Measurements from ENCODE around the gene EIPR1. TPM values are rescaled to one million over a fixed set of nuclear protein-coding genes. Genes with fewer than 3 reads are reported as not detected.

Gene EIPR1
- total RNA-seq, 1 experiment from 2014 or later = 27.8 TPM

GRCh38 chr2:3197308-3197707, 180.3 kb downstream of the EIPR1 start:
- H2BK15ac ChIP-seq (ENCODE audit: low read depth, low read length) = no peak overlapping the region
- H3K79me1 ChIP-seq (ENCODE audit: insufficient read depth, low read depth, low read length, poor library complexity, severe bottlenecking) = no peaks in the 10 kb centered on the region
- no peak overlapping the region for H3K56ac ChIP-seq (ENCODE audit: insufficient read length, low read depth, low read length)
- H3K79me2 ChIP-seq (ENCODE audit: insufficient read depth, low read length) = no peaks in the 10 kb centered on the region
- no peak for DNase-seq
- H3K9me3 ChIP-seq (ENCODE audit: control insufficient read depth, low read depth, low read length) = no peaks in the 10 kb centered on the region
- H3K4ac ChIP-seq (ENCODE audit: low read depth, low read length) = no peak overlapping the region
- H4K8ac ChIP-seq (replicated peaks; ENCODE audit: insufficient read length, low read depth, low read length) = no peak overlapping the region
- no peak overlapping the region for H2AFZ ChIP-seq (ENCODE audit: low read length)
- H3K27me3 Mint-ChIP-seq (ENCODE audit: low read depth) = no peaks in the 10 kb centered on the region
- H3K23ac ChIP-seq (ENCODE audit: insufficient read length, low read depth, low read length) = no peak overlapping the region
- WGBS (ENCODE audit: extremely low coverage, insufficient read length, low lambda C conversion rate) = no CpG with 5 or more reads among the region's 12 CpGs
- H3K23me2 ChIP-seq (ENCODE audit: insufficient read length, low read depth, low read length, poor library complexity, severe bottlenecking) = no peaks in the 10 kb centered on the region
- H3K4me1 Mint-ChIP-seq = peaks cover 33 to 41% of the 10 kb centered on the region in 2 experiments
- no peak overlapping the region for H3K4me3 Mint-ChIP-seq
- no peak overlapping the region for H2BK20ac ChIP-seq (ENCODE audit: low read depth, low read length, poor library complexity, severe bottlenecking)
- TF ChIP-seq CTCF (conservative IDR thresholded peaks at IDR 0.05) = no peak
- no peak overlapping the region for H3K14ac ChIP-seq (ENCODE audit: insufficient read depth, low read length)
- H4K5ac ChIP-seq (ENCODE audit: insufficient read length, low read depth, low read length) = no peak overlapping the region
- peaks cover 14% of the 10 kb centered on the region in 2 experiments for H3K9me3 Mint-ChIP-seq
- no peak overlapping the region for H3K18ac ChIP-seq (ENCODE audit: insufficient read length, low read depth, low read length)
- no peak overlapping the region for H3T11ph ChIP-seq (ENCODE audit: low read length)
- no peak overlapping the region for H3K27ac ChIP-seq (ENCODE audit: insufficient read length, low read depth, low read length)
- no peak overlapping the region for H4K91ac ChIP-seq (ENCODE audit: insufficient read length, low read depth, low read length)
- H2BK120ac ChIP-seq (ENCODE audit: low read depth, low read length, poor library complexity, severe bottlenecking) = no peak overlapping the region
- no peak overlapping the region for H3K4me2 ChIP-seq (ENCODE audit: insufficient read depth, insufficient read length, low read length)
- peak overlapping the region in 1 of 3 experiments; percentile 39; a peak in 2 of 7 replicates for H3K27ac Mint-ChIP-seq
- H2BK12ac ChIP-seq (ENCODE audit: insufficient read length, low read depth, low read length) = no peak overlapping the region
- H2AK5ac ChIP-seq (ENCODE audit: insufficient read length, low read length) = no peak overlapping the region
- H3K9ac ChIP-seq (ENCODE audit: extremely low read depth, insufficient read length, low read length) = no peak overlapping the region
- peaks cover 20 to 32% (median 27%) of the 10 kb centered on the region in 3 experiments for H3K36me3 Mint-ChIP-seq (ENCODE audit: insufficient read depth in 1 of 3, low read depth in 3 of 3)
- H3K4me1 ChIP-seq (ENCODE audit: insufficient read depth, low read length) = 0 out of 2 replicates have a peak, but pooled peaks cover 3% of the 10 kb centered on the region
- H2BK5ac ChIP-seq (ENCODE audit: insufficient read length, low read length) = no peak overlapping the region
- H3K27me3 ChIP-seq (ENCODE audit: insufficient read depth, low read length) = no peaks in the 10 kb centered on the region
- H4K20me1 ChIP-seq (ENCODE audit: control insufficient read depth, insufficient read depth, insufficient read length) = no peaks in the 10 kb centered on the region
